Hair follicle dermal papilla cell (primary cell): Measurements from ENCODE around the gene MRGPRD. TPM values are rescaled to one million over a fixed set of nuclear protein-coding genes. Genes with fewer than 3 reads are reported as not detected.

Experiments used
- total RNA-seq: library from RNA; depleted of rRNA; stranded (reverse); fragments of >200 nt; gene quantifications from 2 replicates; pipeline ENCODE4 v1.2.3, GENCODE V29; 2012

Gene MRGPRD
- total RNA-seq, result 0.49 TPM in 1 of 2 replicates, not detected in the other

GRCh38 chr11:68980776-68981065, at the start of gene MRGPRD:
MRGPRD (minus strand) TSS chr11:68980986; CDS start chr11:68980986, 0 bp downstream.

GRCh38 chr11:69013009-69013951, 32.5 kb upstream of the MRGPRD start, which contains the start of gene MRGPRF:
MRGPRF (minus strand) TSS chr11:69013246; CDS start chr11:69009901, 3,345 bp downstream.

Other genes starting within 250 kb of the MRGPRD start
- 0.24 and 0.32 TPM in 2 replicates for gene TESMIN, start 229.5 kb downstream of the MRGPRD start, total RNA-seq
- gene CPT1A, start 139.1 kb downstream of the MRGPRD start, total RNA-seq, result 27.2 and 29.4 TPM in 2 replicates
- 31.6 and 34.9 TPM in 2 replicates for gene MRPL21, start 77.2 kb downstream of the MRGPRD start, total RNA-seq
- gene IGHMBP2, start 77.1 kb downstream of the MRGPRD start, total RNA-seq, result 9.4 and 10.4 TPM in 2 replicates
- 211 and 225 TPM in 2 replicates for gene MRGPRF, start 32.3 kb upstream of the MRGPRD start, total RNA-seq
- 21.6 and 30.5 TPM in 2 replicates for gene TPCN2, start 67.9 kb upstream of the MRGPRD start, total RNA-seq
- 0.24 and 0.65 TPM in 2 replicates for gene SMIM38, start 174.9 kb upstream of the MRGPRD start, total RNA-seq